T follicular helper cell (primary cell): ENCODE results near the gene C9orf50.

ENCODE experiments used
- DNase-seq: peaks from one replicate; pipeline ENCODE4 v3.0.0-alpha.2; 2020; ENCODE audit warnings: low read depth

The C9orf50 gene

DNA sequence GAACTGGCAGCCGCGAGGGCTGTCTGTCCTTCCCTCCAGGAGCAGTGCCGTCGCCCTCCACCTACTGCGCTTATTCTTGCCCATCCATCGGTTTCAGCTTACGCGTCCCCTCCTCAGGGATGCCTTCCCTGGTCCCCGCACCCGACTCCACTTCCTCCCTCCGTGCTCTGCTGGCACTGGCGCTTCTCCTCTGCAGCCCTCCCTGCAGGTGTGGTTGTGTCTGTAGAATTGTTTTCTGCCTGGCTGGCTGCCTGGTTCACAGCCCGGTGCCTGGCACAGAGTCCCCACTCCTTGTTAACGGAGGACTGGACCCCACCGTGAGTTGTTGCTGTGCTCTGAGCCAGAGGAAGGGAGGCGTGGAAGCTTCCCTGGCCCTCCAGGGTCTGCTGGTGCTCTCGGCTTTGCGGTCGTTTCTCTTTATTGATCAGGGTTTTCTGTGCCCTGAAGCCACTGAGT lies 10.8 kb upstream of the C9orf50 start:
- DNase-seq, result no peak

DNA sequence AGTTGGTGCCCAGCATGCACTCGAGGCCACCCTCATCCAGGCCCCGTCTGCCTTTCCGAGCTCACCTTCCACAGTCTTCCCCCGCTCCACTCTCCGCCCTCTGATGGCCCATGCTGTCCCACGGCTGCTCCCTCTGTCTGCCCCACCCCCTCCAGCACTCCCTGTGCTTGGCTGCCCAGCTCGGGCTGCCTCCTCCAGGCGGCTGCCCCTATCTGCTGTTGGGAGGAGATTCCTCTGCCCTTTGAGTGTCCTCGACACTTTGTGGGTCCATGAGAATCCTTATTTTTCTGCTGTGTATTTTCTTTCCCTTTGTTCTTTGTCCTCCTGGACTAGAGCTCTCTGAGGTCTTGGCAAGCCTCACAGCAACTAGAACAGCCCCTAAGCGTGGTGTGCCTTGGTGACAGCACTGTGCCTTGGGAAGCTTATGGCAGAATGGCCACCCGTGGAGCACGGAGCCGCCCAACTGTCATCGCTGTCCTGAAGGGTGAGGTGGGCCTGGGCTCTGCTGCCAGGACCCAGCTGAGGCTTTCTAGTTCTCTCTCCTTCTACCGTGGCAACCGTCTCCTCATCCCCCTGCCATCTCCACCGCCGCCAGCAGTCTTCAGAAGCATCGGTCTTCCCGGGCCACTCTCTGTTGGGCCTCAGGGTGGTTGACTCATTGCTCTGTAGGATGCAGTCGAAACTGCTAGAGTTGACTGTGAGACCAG lies 10.2 kb upstream of the C9orf50 start:
- DNase-seq, result no peak

DNA sequence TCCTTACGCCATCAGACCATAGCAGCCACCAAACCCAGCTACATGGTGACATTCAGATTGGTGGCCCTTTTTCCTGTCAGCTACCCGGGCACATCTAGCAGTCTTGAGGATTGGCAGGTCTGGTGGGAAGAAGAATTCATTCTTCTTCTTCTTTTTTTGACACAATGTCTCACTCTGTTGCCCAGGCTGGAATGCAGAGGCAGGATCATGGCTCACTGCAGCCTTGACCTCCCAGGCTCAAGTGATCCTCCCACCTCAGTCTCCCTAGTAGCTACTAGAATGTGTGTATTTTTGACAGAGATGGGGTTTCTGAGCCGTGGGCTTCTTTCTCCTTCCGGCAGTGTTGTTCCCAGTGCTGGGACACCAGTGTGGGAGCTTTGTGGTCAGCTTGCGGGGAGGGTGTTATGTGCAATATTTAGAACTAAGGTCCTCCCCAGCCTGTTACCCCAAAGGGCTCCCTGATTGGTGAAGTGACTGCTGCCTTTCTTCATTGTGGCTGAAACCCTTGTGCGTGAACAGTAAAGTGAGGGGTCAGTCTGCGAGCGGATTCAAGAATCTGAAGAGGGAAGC lies 8.4 kb upstream of the C9orf50 start:
- DNase-seq, result no peak

DNA sequence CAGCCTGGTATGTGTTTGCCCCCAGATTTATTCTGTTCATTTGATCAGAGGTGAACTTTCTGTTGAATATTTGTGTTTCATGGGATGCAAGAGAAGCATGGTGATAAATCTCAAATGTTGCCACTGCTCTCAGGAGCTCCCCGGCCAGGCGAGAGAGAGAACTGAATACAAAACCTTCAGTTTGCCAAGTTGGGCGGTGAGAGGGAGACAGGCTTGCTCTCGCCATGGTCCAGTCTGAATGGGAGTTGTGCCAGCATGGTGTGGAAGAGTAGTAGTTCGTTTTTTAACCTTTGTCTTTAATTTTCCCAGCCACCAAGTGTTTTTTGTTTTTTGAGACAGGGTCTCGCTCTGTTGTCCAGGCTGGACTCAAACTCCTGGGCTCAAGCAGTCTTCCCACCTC lies 7.8 kb upstream of the C9orf50 start:
- DNase-seq, result no peak

DNA sequence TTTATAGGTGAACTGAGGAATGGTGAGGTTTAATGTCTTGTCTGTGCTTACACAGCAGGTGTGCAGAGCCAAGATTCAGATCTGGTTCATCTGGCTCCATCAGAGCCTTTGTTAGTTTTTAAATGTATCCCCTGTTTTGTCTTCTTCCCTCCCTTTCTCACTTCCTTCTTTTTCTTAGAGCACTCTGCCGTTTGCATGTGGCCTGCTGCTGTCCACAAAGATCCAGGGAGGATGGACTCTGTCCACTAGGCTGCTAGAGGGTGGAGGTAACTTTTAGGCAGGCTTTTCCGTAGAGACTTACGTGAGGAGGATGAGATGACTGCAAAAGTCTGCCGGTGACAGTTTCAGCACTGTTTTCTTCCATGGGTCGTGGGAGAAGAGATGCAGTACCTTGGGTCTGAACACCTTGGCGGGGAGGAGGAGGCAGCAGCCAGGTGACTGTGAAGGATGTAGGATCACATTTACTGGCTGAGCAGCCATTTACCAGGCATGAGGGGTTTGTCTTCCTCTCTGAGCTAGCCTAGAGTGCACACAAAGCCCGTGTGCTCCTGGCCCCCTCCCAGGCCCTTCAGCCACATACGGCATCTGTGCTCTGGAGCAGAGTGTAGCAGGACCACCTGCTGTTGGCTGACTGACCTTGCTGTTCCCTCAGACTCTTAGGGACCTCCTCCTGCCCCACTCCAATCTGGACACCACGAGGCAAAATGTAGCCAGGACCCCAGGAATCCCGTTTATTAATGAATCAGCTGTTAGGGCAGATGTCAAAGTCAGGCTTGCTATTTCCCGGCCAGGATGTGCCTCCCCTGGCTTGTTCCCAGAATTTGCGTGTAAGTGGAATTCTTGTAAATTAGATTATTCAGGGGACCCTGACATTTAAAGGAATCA lies 6.9 kb upstream of the C9orf50 start:
- no peak for DNase-seq

DNA sequence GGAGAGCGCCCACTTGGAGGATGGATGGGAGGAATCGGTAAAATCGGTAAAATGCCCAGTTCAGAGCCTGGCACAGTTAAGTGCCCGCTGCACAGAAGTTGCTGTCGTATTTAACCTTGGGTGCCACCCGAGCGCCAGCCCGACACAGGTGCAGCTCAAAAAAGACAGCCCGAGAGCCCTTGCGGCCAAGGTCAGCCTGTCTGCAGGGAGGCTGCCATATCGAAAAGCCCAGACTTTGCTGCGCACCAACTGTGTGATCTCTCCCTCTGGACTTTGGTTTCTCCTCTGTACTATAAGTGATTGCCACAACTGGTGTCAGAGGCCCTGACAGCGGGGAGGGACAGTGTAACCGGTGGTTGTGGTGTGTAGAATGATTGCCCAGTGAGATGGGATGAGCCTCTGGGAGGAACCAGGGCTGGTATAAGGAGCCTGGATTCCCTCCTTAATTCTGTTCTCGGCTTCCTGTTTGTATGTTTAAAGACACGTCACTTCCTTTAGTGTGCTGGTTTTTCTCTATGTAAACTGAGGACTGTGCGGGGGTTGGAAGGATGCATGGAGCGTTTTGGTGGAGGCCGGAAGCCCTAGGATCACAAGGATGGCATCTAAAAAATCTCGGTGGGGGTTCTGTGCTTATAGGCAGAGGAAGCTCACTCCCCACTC lies 5.9 kb upstream of the C9orf50 start:
- peak; percentile 26 for DNase-seq

DNA sequence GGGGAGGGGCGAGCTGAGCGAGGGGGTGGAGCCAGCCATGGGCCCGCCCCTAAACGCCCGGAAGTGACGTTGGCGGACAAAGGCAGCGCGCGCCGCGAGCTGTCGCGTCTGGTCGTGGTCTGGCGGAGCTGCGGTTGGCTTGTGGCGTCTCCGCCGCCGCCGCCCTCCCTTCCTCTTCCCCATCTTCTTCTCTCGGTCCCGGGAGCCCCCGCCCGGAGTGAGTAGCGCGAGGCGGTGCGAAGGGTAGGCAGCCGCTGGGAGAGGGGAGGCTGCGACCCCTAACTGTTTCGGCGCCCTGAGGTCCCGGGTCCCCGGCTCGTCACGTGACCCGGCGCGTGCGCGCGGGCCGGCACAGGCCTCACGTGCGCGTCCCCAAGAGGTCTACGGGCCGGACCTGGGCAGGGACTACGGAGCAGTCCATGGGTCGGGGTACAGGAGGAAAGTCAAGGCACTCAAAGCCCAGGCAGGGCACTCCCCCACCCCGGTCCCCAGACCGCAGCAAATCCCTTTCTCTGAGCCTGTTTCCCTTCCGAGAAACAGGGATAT lies 5.3 kb upstream of the C9orf50 start, which contains the start of gene NTMT1:
Gene NTMT1, plus strand, starts transcription at position 85 of the 546 bp plus-strand sequence. CDS start 6,541 bp downstream, outside the sequence.
- DNase-seq, result peak; percentile 90

DNA sequence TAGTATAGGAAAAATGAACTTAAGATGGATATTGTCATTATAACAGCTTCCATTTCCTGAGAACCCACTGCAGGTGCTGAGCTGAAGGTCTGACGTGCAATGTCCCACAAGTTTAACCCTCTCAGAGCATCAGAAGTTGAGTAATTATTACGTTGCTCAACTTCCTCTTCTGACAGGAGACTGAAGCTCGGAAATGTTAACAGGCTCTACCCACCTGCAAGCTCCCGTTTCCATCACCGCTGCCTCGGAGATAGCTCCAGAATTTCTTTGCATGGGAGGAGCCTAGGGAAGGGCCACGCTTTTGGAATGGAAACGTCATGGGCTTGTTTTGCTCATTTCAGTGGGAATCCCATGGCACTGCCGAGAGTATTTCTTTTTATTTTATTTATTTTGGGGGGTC lies 4.0 kb upstream of the C9orf50 start:
- peak; percentile 40 for DNase-seq

DNA sequence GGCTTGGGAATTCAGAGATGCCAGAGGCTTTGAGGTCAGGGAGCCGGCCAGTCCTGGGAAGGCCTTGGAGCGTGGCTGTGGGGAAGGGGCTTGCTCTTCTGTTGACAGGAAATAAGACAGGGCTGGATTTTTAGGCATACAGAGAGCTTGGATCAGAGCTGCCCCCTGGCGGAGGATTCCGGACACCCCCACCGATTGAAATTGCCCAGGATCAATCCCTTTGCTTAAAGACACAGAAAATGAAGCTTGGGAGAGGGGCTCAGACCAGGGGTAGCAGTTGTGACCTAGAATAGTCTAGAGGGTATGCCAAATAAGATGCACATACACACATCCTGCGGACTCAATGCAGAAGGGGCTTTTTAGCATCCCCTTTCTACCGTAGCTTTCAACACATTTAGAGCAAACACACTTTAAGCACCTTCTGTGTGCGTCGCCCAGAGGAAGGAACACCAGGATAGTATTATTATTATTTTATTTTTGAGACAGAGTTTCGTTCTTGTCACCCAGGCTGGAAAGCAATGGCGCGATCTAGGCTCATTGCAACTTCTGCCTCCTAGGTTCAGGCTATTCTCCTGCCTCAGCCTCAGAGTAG lies 3.4 kb upstream of the C9orf50 start:
- peak; percentile 54 for DNase-seq

DNA sequence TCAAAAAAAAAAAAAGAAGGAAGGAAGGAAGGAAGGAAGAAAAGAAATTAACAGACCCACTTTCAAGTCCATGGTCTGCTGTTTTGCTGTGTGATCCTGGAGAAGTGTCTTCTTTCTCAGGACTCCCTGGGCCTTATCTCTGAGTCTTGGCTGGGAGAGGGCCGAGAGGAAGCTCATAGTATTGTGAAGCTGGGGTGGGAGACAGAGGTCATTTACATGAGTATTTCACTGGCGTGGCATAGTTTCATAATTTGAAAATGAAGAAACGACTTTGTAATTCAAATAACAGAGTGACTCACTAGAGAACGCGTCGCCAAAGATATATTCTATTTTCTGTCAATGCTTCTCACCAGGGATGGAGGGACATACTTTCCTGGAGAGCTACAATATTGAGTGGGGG lies 2.4 kb upstream of the C9orf50 start:
- no peak for DNase-seq

DNA sequence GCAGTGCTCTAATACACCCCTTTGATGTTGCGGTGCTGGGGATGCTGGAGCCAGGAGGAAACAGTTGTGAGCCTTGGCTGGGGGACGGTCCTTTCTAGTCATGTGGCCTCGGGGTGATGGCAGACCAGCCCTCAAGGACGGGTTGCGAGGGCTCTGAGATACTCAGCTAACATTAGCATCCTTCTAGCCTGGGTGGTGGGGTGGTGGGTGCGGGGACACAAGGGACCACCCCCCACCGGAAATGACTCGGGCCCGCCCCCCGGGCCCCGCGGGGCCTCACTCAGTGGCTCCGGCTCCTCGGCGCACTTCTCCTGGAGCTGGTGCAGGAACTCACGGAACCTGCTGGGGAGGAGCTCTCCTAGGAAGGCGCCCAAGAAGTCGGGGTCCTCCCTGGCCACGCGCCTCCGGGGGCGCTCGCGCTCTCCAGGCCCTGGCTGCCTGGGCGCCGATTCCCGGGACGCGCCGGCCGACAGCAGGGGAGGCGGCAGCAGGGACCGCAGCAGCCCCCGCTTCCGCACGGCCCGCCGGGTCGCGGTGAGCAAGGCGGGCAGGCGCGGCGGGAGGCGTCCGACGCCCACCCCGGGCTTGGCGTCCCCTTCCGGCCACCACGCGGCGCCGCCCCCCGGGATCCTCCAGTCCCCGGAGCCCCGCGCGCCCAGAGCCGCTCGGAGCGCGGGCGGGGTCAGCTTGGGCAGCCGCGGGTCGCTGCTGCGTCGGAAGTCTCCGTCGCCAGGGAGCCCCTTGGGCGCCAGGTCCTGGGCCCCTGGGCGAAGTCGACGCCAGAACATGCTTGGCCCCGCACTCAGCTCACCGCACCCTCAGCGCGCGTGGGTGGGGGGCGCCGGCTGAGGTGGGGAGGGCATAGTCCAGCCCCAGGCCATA lies 873 bp downstream of the C9orf50 start:
- no peak for DNase-seq

DNA sequence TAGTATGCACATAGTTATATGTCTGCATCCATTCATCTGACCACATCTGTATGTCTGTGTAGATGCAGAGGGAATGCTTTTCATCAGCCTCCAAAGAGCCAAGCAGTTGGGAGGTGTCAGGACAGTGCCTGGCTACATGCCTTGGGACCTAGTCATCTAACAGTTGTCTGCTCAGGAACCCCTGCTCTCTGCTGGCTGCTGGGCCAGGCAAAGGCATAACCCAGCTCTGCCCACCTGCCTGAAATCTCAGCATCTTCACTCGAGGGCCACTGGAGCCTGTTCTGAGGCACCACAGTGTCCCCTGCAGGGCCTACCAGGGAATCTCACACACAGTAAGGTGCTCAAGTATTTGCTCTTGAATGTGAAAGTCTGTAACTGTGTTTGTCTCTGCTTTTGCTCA lies 3.7 kb downstream of the C9orf50 start:
- no peak for DNase-seq

DNA sequence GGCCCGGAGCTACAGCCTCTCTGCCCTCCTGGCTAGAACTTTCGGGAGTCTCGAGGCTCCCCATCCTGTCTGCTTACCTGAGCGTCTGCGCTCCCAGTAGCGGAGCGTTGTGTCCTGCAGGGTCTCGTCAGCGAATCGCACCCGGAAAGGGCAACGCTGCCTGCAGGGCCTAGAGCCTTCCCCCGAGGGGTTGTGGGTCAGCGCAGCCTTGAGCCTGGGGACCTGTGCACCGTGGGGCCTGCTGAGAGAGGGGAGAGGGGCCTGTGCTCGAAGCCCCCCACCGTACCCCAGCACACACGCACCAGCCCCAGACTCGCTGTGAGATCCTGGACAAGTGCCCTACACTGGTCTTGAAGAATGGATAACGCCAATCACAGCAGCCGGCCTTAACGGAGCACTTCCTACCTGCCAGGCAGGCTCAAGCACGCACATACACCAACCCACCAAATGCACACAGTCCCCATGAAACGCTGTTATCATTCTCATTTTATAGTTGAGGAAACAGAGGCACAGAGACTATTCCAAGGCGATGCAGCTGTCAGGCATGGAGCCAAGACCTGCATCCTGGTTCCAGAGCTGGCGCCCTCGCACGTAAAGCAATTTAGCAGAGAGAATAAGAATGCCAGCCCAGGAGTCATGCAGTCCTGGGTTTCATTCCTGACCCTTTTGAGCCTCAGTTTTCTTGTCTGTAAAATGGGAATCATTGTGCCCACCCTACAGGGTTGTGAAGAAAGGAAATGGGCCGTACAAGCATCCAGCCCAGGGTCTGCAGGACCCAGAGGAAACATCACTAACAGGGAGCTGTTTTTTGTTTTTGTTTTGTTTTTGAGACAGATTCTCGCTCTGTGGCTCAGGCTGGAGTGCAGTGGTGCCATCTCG lies 5.3 kb downstream of the C9orf50 start:
- DNase-seq, result no peak

DNA sequence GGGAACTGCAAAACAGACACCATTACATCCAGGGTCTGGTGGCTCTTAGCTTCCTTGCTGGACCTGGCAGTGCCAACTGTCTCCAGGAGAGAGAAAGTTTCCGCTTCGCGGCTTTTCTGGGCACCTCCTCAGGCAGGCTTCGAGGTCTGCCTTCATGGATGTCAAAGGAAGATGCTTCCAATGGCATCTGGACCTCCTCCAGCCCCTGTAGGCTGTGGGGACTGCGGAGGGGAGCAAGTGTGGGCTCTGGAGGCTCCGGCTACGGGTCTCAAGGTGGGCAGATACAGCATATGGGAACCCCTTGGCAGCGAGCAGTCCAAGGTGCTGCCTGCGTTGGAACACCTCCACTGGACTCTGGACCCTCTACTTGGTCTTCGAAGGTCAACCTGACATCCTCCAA lies 6.0 kb downstream of the C9orf50 start:
- DNase-seq, result no peak

DNA sequence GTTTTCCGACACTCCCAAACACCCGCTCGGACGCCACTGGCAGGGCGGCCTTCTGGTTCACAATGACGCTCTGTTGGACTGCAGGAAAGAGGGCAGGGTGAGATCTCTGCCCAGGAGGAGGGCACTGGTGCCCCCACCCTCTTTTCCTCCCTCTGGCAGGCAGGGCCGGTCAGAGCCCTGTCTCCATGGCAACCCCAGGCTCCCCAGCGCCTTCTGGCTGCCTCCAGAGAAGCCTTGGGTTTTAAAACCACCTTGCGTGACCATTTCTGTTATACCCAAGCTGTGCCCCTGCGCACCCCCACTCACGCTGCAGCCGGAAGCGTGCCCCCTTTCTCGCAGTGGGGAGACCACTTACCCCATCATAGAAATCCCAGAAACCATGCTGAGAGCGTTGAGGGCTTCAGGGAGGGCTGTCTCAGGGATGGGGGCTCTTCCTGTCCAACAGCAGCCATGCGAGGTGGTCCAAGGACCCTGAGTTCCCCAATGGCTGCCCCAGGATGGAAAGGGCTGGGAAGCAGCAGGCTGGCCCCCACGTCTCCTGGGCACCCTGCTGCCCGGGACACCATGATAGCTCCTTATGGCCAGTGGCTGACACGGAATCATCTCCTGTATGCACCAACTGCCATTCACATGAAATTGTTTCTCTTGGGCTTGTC lies 7.3 kb downstream of the C9orf50 start:
- no peak for DNase-seq

DNA sequence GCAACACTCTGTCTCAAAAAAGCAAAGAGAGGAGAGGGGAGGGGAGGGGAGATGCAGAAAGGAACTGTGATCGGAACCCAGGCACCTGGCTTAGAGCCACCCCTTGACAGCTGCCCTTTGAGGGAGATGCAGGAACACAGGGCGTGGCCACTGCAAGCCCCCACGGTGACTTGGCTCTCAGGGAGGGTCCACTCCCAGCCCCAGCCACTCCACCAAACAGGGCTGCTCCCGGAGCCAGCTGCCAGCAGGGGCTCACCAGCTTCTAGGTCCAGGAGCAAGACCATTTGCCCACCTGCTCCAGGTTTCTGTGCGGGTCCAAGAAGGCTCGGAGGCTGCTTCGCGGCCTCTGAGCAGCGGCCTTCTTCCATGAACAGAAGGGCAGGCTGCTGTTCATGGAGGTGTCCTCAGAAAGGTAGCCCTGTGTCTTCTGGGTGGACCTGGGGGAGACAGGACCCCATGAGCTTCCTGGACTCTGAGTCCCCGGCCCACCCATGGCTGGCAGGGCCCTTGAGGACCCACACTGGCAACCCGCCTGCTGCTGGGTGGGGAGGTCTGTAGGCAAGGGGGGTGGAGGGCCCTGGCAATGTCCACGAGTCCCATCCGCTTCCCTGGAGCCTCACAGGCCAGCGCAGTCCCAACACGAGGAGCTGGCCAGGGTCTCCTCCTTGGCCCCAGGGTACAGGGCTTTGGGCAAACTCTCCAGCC lies 7.9 kb downstream of the C9orf50 start:
- DNase-seq, result no peak

DNA sequence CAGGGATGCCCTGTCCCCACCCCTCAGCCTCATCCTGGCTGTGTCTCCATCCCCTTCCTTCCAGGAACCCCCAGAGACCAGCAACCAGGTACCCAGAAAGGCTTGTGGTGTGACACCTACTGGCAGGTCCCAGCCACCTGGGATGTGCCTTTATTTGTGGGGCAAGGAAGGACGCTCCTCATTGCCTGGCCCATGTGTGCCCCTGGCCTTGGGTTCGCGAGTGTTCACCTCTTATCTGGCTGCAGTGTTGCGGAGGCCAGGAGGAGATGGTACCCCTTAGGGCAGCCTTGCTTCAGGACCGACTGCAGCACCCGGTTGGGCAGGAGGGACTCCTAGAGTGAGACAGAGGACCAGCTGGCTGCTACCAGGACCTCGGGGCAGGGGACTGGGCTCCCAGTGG lies 8.8 kb downstream of the C9orf50 start:
- DNase-seq, result no peak

DNA sequence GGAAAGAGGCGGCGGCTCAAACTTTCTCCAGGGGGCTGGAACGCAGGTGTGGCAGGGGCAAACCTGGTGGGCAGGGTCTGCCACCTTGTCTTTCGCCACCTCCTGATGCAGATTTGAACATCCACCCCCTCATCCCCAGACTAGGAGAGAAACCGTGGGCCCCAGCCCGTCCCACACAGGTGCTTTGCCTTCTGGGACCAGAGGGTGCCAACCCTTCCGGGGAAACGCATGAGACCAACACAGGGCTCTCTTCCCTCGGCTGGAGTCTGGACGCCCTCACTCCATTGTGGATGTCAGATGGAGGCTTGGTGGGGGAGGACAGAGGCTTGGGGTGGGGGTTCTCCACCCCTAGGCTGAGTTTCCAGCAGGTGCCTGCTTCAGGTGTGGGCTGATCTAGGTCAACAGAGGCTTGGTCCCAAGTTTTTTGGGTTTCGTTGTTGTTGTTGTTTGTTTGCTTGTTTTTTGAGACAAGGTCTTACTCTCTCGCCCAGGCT lies 9.5 kb downstream of the C9orf50 start:
- no peak for DNase-seq
